ENCODE measurements around the gene SMIM36. TPM values are rescaled to one million over a fixed set of nuclear protein-coding genes. Genes with fewer than 3 reads are reported as not detected.

Gene SMIM36
- total and polyA plus RNA-seq, 10 of the 15 experiments (the other 5 are each of a cell fraction or from before 2014, with no cell fraction given): not detected

DNA sequence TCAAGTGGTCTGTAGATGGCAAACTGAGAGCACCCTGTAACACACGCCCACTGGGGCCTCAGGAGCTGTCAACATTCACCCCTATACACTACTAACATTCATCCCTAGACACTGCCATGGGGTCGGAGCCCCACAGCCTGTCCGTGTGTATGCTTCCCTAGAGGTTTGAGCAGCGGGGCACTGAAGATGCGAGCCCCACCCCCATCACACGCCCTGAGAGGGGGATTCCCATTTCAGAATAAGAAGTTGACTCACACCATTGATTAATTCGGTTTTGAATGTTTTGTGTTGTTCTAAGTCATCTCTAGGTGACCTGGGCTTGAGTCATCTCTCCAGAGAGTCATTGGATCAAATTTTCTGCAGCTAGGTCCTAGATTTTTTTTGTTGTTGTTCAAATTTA lies 52.3 kb downstream of the SMIM36 start (continued):
- peak; percentile 86 for TF ChIP-seq JUNB (IDR thresholded peaks at IDR 0.05)
- TF ChIP-seq MEF2B (IDR thresholded peaks at IDR 0.05; ENCODE audit: partially characterized antibody, poor library complexity, severe bottlenecking): peak; percentile 81
- no peak for TF ChIP-seq ZBTB11 (CRISPR knock-in tag; IDR thresholded peaks at IDR 0.05)
- TF ChIP-seq, protein P1, sequence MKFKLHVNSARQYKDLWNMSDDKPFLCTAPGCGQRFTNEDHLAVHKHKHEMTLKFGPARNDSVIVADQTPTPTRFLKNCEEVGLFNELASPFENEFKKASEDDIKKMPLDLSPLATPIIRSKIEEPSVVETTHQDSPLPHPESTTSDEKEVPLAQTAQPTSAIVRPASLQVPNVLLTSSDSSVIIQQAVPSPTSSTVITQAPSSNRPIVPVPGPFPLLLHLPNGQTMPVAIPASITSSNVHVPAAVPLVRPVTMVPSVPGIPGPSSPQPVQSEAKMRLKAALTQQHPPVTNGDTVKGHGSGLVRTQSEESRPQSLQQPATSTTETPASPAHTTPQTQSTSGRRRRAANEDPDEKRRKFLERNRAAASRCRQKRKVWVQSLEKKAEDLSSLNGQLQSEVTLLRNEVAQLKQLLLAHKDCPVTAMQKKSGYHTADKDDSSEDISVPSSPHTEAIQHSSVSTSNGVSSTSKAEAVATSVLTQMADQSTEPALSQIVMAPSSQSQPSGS (IDR thresholded peaks at IDR 0.05; ENCODE audit: low read length): peak; percentile 42; the same call in 1 of the 2 replicates
- peak; percentile 30 for TF ChIP-seq BCL3 (IDR thresholded peaks at IDR 0.05; ENCODE audit: borderline replicate concordance, insufficient read depth, low read depth, low read length, poor library complexity, severe bottlenecking)
- peak; percentile 40; the same call in 1 of the 2 replicates for TF ChIP-seq DPF2 (IDR thresholded peaks at IDR 0.05)
